Activated T-helper 1 cell treated with Interleukin-2 at 50 U/mL for 16 hours (primary cell): Measurements from ENCODE around the gene CEACAM19.
"Not testable (repeated sequence)": the region's sequence is repeated elsewhere in the genome, so short reads cannot be mapped to it uniquely, and the experiment has no call there.

ENCODE experiments used
- DNase-seq: peaks from one replicate; pipeline ENCODE4 v3.0.0-alpha.2; 2020; ENCODE audit warnings: low read depth

Gene CEACAM19

GRCh38 chr19:44702551-44703176 is 31.4 kb downstream of the CEACAM19 start:
- no peak for DNase-seq

GRCh38 chr19:44703336-44704078 is 32.2 kb downstream of the CEACAM19 start:
- DNase-seq = no peak

GRCh38 chr19:44704982-44705381 is 33.7 kb downstream of the CEACAM19 start:
- DNase-seq = no peak

- DNase-seq = no peak
These were observed 34.3 kb downstream of the CEACAM19 start for GRCh38 chr19:44705502-44706010.

GRCh38 chr19:44706506-44707236 is 35.4 kb downstream of the CEACAM19 start:
- no peak for DNase-seq

- no peak for DNase-seq
These were observed 36.5 kb downstream of the CEACAM19 start for GRCh38 chr19:44707794-44708193.

GRCh38 chr19:44708940-44709339 is 37.7 kb downstream of the CEACAM19 start:
- DNase-seq = no peak

GRCh38 chr19:44709434-44710266 is 38.4 kb downstream of the CEACAM19 start:
- not testable (repeated sequence) for DNase-seq

GRCh38 chr19:44710483-44710882 is 39.2 kb downstream of the CEACAM19 start:
- DNase-seq = no peak

- DNase-seq = no peak
These were observed 41.7 kb downstream of the CEACAM19 start for GRCh38 chr19:44712864-44713515.

- DNase-seq = no peak
These were observed 43.4 kb downstream of the CEACAM19 start for GRCh38 chr19:44714597-44715169.

- no peak for DNase-seq
These were observed 46.3 kb downstream of the CEACAM19 start for GRCh38 chr19:44717603-44718002.

- DNase-seq = no peak
These were observed 47.4 kb downstream of the CEACAM19 start for GRCh38 chr19:44718441-44719261.

- DNase-seq = no peak
These were observed 48.0 kb downstream of the CEACAM19 start for GRCh38 chr19:44719262-44719701.

GRCh38 chr19:44720396-44720795 is 49.1 kb downstream of the CEACAM19 start:
- DNase-seq = not testable (repeated sequence)

GRCh38 chr19:44720945-44721344 is 49.7 kb downstream of the CEACAM19 start:
- no peak for DNase-seq

GRCh38 chr19:44721369-44721768 is 50.1 kb downstream of the CEACAM19 start:
- DNase-seq = not testable (repeated sequence)

GRCh38 chr19:44722131-44723121 is 51.1 kb downstream of the CEACAM19 start:
- DNase-seq = no peak
